NCI-H2081 treated with DMSO at 0.1 percent for 48 hours (cell line): Measurements from ENCODE around the gene GPR137.
"Not testable (repeated sequence)": the region's sequence is repeated elsewhere in the genome, so short reads cannot be mapped to it uniquely, and the experiment has no call there.

Source experiments
- DNase-seq: peaks from one replicate; lab custom pipeline; 2025; lab: John Stamatoyannopoulos, UW

Gene GPR137

GRCh38 chr11:64284962-64285884 lies at the start of gene GPR137:
Gene GPR137 (plus strand): TSS chr11:64285848. CDS start chr11:64286525, 677 bp downstream.
- DNase-seq, result no peak

- DNase-seq, result peak; percentile 66
Observed at GRCh38 chr11:64237484-64237951, 48.1 kb upstream of the GPR137 start.

- DNase-seq, result no peak
Observed at GRCh38 chr11:64238076-64238475, 47.6 kb upstream of the GPR137 start.

GRCh38 chr11:64238999-64239398 lies 46.6 kb upstream of the GPR137 start:
- no peak for DNase-seq

- no peak for DNase-seq
Observed at GRCh38 chr11:64239662-64240434, 45.8 kb upstream of the GPR137 start.

GRCh38 chr11:64240435-64241240 lies 45.0 kb upstream of the GPR137 start, which contains the start of gene FKBP2:
Gene FKBP2 (plus strand): TSS chr11:64241095. CDS start chr11:64242388, 1,293 bp downstream.
- peak; percentile 57 for DNase-seq

- peak; percentile 77 for DNase-seq
Observed at GRCh38 chr11:64241241-64241490, 44.5 kb upstream of the GPR137 start.

GRCh38 chr11:64241491-64242374 lies 43.9 kb upstream of the GPR137 start:
- no peak for DNase-seq

- DNase-seq, result no peak
Observed at GRCh38 chr11:64243236-64243854, 42.3 kb upstream of the GPR137 start.

- no peak for DNase-seq
Observed at GRCh38 chr11:64244107-64244506, 41.5 kb upstream of the GPR137 start.

- no peak for DNase-seq
Observed at GRCh38 chr11:64244966-64245365, 40.7 kb upstream of the GPR137 start.

- DNase-seq, result no peak
Observed at GRCh38 chr11:64245401-64245796, 40.2 kb upstream of the GPR137 start.

- no peak for DNase-seq
Observed at GRCh38 chr11:64245797-64246620, 39.6 kb upstream of the GPR137 start.

GRCh38 chr11:64246621-64246870 lies 39.1 kb upstream of the GPR137 start:
- not testable (repeated sequence) for DNase-seq

GRCh38 chr11:64246871-64247728 lies 38.5 kb upstream of the GPR137 start, which contains the start of gene PPP1R14B:
Gene PPP1R14B (minus strand): TSS chr11:64246943. CDS start chr11:64246673, 270 bp downstream.
- DNase-seq, result no peak

- DNase-seq, result no peak
Observed at GRCh38 chr11:64247729-64248531, 37.7 kb upstream of the GPR137 start.

- no peak for DNase-seq
Observed at GRCh38 chr11:64248578-64248977, 37.1 kb upstream of the GPR137 start.

- no peak for DNase-seq
Observed at GRCh38 chr11:64249038-64249437, 36.6 kb upstream of the GPR137 start.
